Endothelial cell of umbilical vein (primary cell): ENCODE results near the gene PLEKHH2.

Experiments used
- CTCF ChIP-seq, 2 donors: IDR thresholded peaks; 1 replicate in 1 of 2; 2 replicates in 1 of 2; pipeline ENCODE4 v1.5.1; 2011; ENCODE audit warnings: low read length in 2 of 2, mild to moderate bottlenecking in 2 of 2, moderate library complexity in 2 of 2, control low read depth in 1 of 2, inconsistent platforms in 1 of 2, low read depth in 1 of 2; ENCODE audit not compliant: insufficient read depth in 1 of 2; ENCODE audit errors: extremely low read depth in 1 of 2
- MYC ChIP-seq: IDR thresholded peaks from one replicate; pipeline ENCODE4 v1.6.1; 2011; ENCODE audit warnings: mild to moderate bottlenecking, low read depth, low read length
- POLR2A ChIP-seq: IDR thresholded peaks from 2 replicates; pipeline ENCODE4 v1.6.1; 2012; ENCODE audit warnings: low read depth, mild to moderate bottlenecking, control low read depth, low read length
- POLR2AphosphoS5 ChIP-seq: IDR thresholded peaks from 2 replicates; pipeline ENCODE4 v1.6.1; 2012; ENCODE audit warnings: low read depth, mild to moderate bottlenecking, control low read depth, low read length, moderate library complexity; ENCODE audit not compliant: insufficient read depth

GRCh38 chr2:43778233-43778632, 141.2 kb downstream of the PLEKHH2 start:
- TF ChIP-seq MYC (no peak), CTCF (IDR thresholded peaks at IDR 0.05; ENCODE audit: extremely low read depth in 1 of 2, insufficient read depth in 1 of 2, low read depth in 1 of 2, low read length in 2 of 2) (no peak), POLR2A (no peak), POLR2AphosphoS5 (no peak)
